Keratinocyte (primary cell): ENCODE results near the gene KIAA1958. TPM values are rescaled to one million over a fixed set of nuclear protein-coding genes. Genes with fewer than 3 reads are reported as not detected.

Experiments used
- DNase-seq: peaks from one replicate; pipeline ENCODE4 v3.0.0-alpha.2; 2011; ENCODE audit warnings: low read depth, missing footprints, low spot score
- FAIRE-seq: peaks from 2 replicates; lab custom pipeline; 2011; peaks lifted over from hg19 to GRCh38; lab: Jason Lieb, UNC
- H2AFZ ChIP-seq: 2 replicates; pipeline ENCODE4 v1.6.0; 2012; ENCODE audit warnings: low read length, control low read depth, inconsistent platforms; ENCODE audit not compliant: control insufficient read depth
- H3K27ac ChIP-seq: 2 replicates; pipeline ENCODE4 v1.5.1; 2011; ENCODE audit warnings: low read length; ENCODE audit not compliant: control insufficient read depth, insufficient read depth
- H3K27me3 ChIP-seq: 3 replicates; pipeline ENCODE4 v1.6.0; 2011; ENCODE audit warnings: low read length; ENCODE audit not compliant: control insufficient read depth, insufficient read depth; ENCODE audit errors: extremely low read depth
- H3K36me3 ChIP-seq, 2 experiments: 2 replicates in 1 of 2; 3 replicates in 1 of 2; pipeline ENCODE4 v1.5.1; 2011; ENCODE audit warnings: low read length in 2 of 2, mild to moderate bottlenecking in 1 of 2; ENCODE audit not compliant: control insufficient read depth in 2 of 2, insufficient read depth in 2 of 2; ENCODE audit errors: extremely low read depth in 1 of 2
- H3K4me1 ChIP-seq: 3 replicates; pipeline ENCODE4 v1.5.1; 2011; ENCODE audit warnings: low read length; ENCODE audit not compliant: control insufficient read depth, insufficient read depth; ENCODE audit errors: extremely low read depth
- H3K4me2 ChIP-seq: 3 replicates; pipeline ENCODE4 v1.6.0; 2011; ENCODE audit warnings: low read depth, low read length; ENCODE audit not compliant: control insufficient read depth, insufficient read depth; ENCODE audit errors: extremely low read depth
- H3K4me3 ChIP-seq, 3 experiments: fragments of 200-600 bp in 1 of 3; sonication (generic) in 1 of 3; 2 replicates in 2 of 3; 3 replicates in 1 of 3; pipeline ENCODE4 v1.5.1; 2011 to 2016; ENCODE audit warnings: low read length in 3 of 3, mild to moderate bottlenecking in 3 of 3, control low read depth in 2 of 3, inconsistent platforms in 1 of 3, low read depth in 1 of 3, mixed read lengths in 1 of 3, mixed run types in 1 of 3, moderate library complexity in 1 of 3; ENCODE audit not compliant: control insufficient read depth in 2 of 3, insufficient read depth in 2 of 3; ENCODE audit errors: extremely low read depth in 1 of 3
- H3K79me2 ChIP-seq: 2 replicates; pipeline ENCODE4 v1.6.0; 2012; ENCODE audit warnings: low read length; ENCODE audit not compliant: control insufficient read depth, insufficient read depth
- H3K9ac ChIP-seq: 3 replicates; pipeline ENCODE4 v1.6.0; 2011; ENCODE audit warnings: low read length; ENCODE audit not compliant: control insufficient read depth, insufficient read depth; ENCODE audit errors: extremely low read depth
- H3K9me1 ChIP-seq: 3 replicates; pipeline ENCODE4 v1.6.0; 2011; ENCODE audit warnings: low read length; ENCODE audit not compliant: control insufficient read depth, insufficient read depth; ENCODE audit errors: extremely low read depth
- H3K9me3 ChIP-seq: 2 replicates; pipeline ENCODE4 v1.5.1; 2012; ENCODE audit warnings: low read depth, low read length; ENCODE audit not compliant: control insufficient read depth
- H4K20me1 ChIP-seq: 3 replicates; pipeline ENCODE4 v1.6.0; 2011; ENCODE audit warnings: low read length; ENCODE audit not compliant: control insufficient read depth, insufficient read depth; ENCODE audit errors: extremely low read depth
- EZH2 ChIP-seq: IDR thresholded peaks from one replicate; pipeline ENCODE4 v1.6.1; 2012; ENCODE audit warnings: inconsistent platforms, mild to moderate bottlenecking, low read length, moderate library complexity
- dilution Hi-C: fragments of 300-500 bp; cut with MboI; formaldehyde crosslinking; loops from one replicate; pipeline ENCODE4 v1.7.0; 2020; ENCODE audit warnings: low sequenced_read_pairs; ENCODE audit not compliant: extremely low pct_ligation_motif_present
- polyA plus RNA-seq, 5 experiments: library from polyadenylated mRNA; depleted of rRNA in 3 of 5; stranded (reverse) in 3 of 5; stranded (forward) in 1 of 5; unstranded in 1 of 5; fragments of >200 nt; gene quantifications; 1 replicate in 1 of 5; 2 replicates in 3 of 5; 3 replicates in 1 of 5; pipeline versions ENCODE4 v1.2.1 to v1.2.3, GENCODE V29; 2011 to 2012; ENCODE audit warnings: missing spikeins in 2 of 5, low read depth in 1 of 5, low replicate concordance in 1 of 5
- TF ChIP-seq, protein P1 (sequence below), 3 experiments: IDR thresholded peaks in 1 of 3; conservative IDR thresholded peaks in 1 of 3; optimal IDR thresholded peaks in 1 of 3; 2 replicates in 2 of 3; 3 replicates in 1 of 3; pipeline versions ENCODE3 to v1.5.1; 2011; ENCODE audit warnings: low read length in 3 of 3, mild to moderate bottlenecking in 3 of 3, moderate library complexity in 2 of 3, control low read depth in 1 of 3, inconsistent platforms in 1 of 3; ENCODE audit not compliant: insufficient read depth in 2 of 3; ENCODE audit errors: extremely low read depth in 1 of 3

Gene KIAA1958
- polyA plus RNA-seq, 1 donor (not counting 4 experiments of a cell fraction or from before 2014, with no cell fraction given) = 0.84 TPM

DNA sequence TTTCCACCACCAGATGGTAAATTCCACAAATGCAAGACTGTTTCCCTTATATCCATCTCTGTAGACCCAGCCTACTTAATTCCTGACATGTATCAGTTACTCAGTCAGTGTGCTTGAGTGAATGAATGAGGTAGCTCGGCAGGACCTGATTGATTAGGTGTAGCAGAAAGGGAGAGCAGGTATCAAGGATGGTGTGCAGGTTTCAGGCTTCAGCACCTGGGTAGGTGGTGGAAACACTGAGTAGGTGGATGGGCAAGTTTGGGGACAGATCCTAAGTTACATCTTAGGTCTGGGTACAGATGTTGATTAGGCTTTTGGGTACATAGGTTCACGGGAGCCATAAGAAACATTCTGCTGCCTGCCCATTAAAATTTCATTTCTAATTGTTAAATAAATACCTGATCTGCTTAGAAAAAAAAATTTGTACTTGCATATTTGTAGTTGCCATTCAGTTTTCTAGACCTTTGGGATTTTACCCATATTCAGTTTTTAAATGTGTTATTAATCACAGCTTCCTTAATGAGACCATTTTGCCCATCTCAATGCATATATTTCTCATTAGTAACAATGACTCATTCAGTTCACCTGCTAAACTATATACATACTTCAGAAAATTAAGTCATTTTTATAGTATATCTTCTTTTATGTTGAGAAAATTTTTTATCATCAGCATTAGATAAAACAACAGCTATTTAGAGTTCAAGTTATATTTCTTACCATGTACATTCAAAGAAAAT, 119.5 kb downstream of the KIAA1958 start:
- dilution Hi-C loops = no loop called here
- Histone ChIP-seq H3K4me3 (no peak overlapping the region), H3K9me3 (no peaks in the 10 kb centered on the region), H3K36me3 (no peaks in the 10 kb centered on the region), H3K79me2 (no peaks in the 10 kb centered on the region), H3K4me2 (no peak overlapping the region), H2AFZ (no peak overlapping the region), H3K27ac (no peak overlapping the region), H3K4me1 (no peaks in the 10 kb centered on the region), H4K20me1 (no peaks in the 10 kb centered on the region), H3K9me1 (no peaks in the 10 kb centered on the region), H3K27me3 (no peaks in the 10 kb centered on the region), H3K9ac (no peak overlapping the region)
- FAIRE-seq = no peak
- no peak for DNase-seq
- TF ChIP-seq EZH2 = no peak
- TF ChIP-seq, protein P1, sequence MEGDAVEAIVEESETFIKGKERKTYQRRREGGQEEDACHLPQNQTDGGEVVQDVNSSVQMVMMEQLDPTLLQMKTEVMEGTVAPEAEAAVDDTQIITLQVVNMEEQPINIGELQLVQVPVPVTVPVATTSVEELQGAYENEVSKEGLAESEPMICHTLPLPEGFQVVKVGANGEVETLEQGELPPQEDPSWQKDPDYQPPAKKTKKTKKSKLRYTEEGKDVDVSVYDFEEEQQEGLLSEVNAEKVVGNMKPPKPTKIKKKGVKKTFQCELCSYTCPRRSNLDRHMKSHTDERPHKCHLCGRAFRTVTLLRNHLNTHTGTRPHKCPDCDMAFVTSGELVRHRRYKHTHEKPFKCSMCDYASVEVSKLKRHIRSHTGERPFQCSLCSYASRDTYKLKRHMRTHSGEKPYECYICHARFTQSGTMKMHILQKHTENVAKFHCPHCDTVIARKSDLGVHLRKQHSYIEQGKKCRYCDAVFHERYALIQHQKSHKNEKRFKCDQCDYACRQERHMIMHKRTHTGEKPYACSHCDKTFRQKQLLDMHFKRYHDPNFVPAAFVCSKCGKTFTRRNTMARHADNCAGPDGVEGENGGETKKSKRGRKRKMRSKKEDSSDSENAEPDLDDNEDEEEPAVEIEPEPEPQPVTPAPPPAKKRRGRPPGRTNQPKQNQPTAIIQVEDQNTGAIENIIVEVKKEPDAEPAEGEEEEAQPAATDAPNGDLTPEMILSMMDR (optimal IDR thresholded peaks at IDR 0.05 in 1 of 3, IDR thresholded peaks at IDR 0.05 in 1 of 3, conservative IDR thresholded peaks at IDR 0.05 in 1 of 3; ENCODE audit: extremely low read depth in 1 of 3, insufficient read depth in 2 of 3, low read length in 3 of 3) = no peak

DNA sequence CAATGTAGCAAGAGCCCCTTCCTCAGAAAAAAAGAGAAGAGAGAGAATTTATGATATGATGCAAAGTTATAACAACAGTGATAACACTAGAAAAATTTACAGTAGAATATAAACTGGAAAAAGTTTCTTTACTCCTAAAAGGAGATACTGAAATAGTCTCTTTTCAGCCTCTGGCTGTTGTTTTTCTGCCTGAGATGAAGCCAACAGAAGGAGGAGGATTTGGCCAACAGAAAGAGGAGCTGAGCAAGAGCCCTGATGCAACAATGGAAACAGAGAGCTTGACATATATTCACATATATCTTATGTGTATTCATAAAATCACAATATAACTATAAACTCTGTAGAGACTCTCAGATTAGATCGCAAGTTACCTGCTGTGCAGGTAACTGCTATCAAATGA, 122.2 kb downstream of the KIAA1958 start:
- dilution Hi-C loops = no loop called here
- TF ChIP-seq, protein P1 (optimal IDR thresholded peaks at IDR 0.05 in 1 of 3, IDR thresholded peaks at IDR 0.05 in 1 of 3, conservative IDR thresholded peaks at IDR 0.05 in 1 of 3; ENCODE audit: extremely low read depth in 1 of 3, insufficient read depth in 2 of 3, low read length in 3 of 3) = no peak
- no peak for TF ChIP-seq EZH2

More for the DNA sequence above, 122.2 kb downstream of the KIAA1958 start:
- DNase-seq = no peak
- FAIRE-seq = no peak
- Histone ChIP-seq H3K36me3 (no peaks in the 10 kb centered on the region), H2AFZ (no peak overlapping the region), H3K4me1 (no peaks in the 10 kb centered on the region), H4K20me1 (no peaks in the 10 kb centered on the region), H3K9me3 (no peaks in the 10 kb centered on the region), H3K9ac (no peak overlapping the region), H3K27ac (no peak overlapping the region), H3K9me1 (no peaks in the 10 kb centered on the region), H3K4me2 (no peak overlapping the region), H3K4me3 (no peak overlapping the region), H3K79me2 (no peaks in the 10 kb centered on the region), H3K27me3 (no peaks in the 10 kb centered on the region)
